Measurements from ENCODE around the gene SLC13A4.

SLC13A4 gene

DNA sequence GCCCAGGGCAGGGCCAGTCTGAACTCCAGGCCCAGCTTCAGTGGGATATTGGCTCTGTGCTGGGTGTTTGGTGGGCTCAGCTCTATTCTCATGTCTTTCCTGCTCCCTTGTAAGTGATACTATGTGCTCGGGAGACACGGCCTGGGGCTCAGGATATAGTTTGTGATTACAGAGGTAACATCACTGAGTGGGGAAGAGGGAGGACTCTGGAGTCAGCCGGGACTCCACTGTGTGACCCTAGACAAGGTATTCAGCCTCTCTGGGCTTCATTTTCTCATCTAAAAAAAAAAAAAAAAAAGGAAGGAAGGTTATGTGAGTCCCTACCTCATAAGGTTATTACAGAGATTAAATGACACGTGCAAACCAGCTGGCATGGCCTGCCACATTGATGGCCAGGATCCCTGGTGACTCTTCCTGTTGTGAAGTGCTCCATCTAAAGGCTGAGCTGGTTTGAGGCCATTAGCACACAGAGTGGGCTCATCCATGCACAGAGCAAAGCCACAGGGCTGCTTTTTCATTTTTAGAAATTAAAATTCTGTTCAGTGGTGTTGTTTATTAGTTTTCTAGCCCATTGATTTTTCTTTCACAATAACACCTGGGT, 15.7 kb downstream of the SLC13A4 start:
- H3K9me3 Mint-ChIP-seq, result no peaks in the 10 kb centered on the region
- DNase-seq (ENCODE audit: low spot score in 2 of 2) (no peak), ATAC-seq (replicated peaks; ENCODE audit: extremely low read depth, poor library complexity, severe bottlenecking) (no peak)
- H3K36me3 Mint-ChIP-seq (ENCODE audit: insufficient read depth), result no peaks in the 10 kb centered on the region
- no peak overlapping the region for H3K27ac Mint-ChIP-seq (ENCODE audit: low read depth)
- no peak overlapping the region for H3K4me3 Mint-ChIP-seq
- no peaks in the 10 kb centered on the region for H3K27me3 Mint-ChIP-seq
- no peaks in the 10 kb centered on the region for H3K4me1 Mint-ChIP-seq

GRCh38 chr7:135711139-135711469, 16.9 kb downstream of the SLC13A4 start:
- Mint-ChIP-seq H3K27ac (ENCODE audit: low read depth) (no peak overlapping the region), H3K27me3 (no peaks in the 10 kb centered on the region), H3K4me3 (no peak overlapping the region), H3K36me3 (ENCODE audit: insufficient read depth) (peaks cover 1% of the 10 kb centered on the region), H3K9me3 (no peaks in the 10 kb centered on the region), H3K4me1 (no peaks in the 10 kb centered on the region)
- ATAC-seq (replicated peaks; ENCODE audit: extremely low read depth, poor library complexity, severe bottlenecking) (no peak), DNase-seq (ENCODE audit: low spot score in 2 of 2) (no peak)

- H3K4me3 Mint-ChIP-seq, result no peak overlapping the region
These were observed 17.4 kb downstream of the SLC13A4 start for GRCh38 chr7:135710417-135711138.

DNA sequence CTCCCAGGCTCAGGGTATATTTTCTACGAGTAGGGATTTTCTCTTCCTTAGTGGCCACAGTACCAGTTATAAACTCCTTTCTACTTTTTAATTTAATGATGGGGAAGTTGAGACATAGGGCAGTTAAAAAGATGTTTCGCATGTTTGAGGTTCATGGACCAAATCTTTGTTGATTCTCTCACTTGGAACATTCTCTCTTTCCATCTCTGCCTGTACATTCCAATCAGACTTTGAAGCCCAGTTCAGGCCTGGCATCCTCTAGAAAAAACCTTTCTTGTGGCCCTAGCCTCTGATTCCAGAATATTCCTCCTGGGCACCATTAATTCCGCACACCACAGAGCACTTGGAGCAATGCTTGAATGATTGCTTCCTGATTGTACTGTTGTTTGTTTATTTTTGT, 18.5 kb downstream of the SLC13A4 start:
- peaks cover 5% of the 10 kb centered on the region for H3K4me1 Mint-ChIP-seq
- H3K27ac Mint-ChIP-seq (ENCODE audit: low read depth), result no peak overlapping the region
- H3K9me3 Mint-ChIP-seq, result no peaks in the 10 kb centered on the region
- no peak for ATAC-seq (replicated peaks; ENCODE audit: extremely low read depth, poor library complexity, severe bottlenecking)
- H3K27me3 Mint-ChIP-seq, result no peaks in the 10 kb centered on the region
- no peak for DNase-seq (ENCODE audit: low spot score in 2 of 2)
- H3K36me3 Mint-ChIP-seq (ENCODE audit: insufficient read depth), result peaks cover 1% of the 10 kb centered on the region
- H3K4me3 Mint-ChIP-seq, result no peak overlapping the region

More at GRCh38 chr7:135710417-135711138, 17.4 kb downstream of the SLC13A4 start:
- peaks cover 1% of the 10 kb centered on the region for H3K36me3 Mint-ChIP-seq (ENCODE audit: insufficient read depth)
- H3K4me1 Mint-ChIP-seq, result peaks cover 3% of the 10 kb centered on the region
- DNase-seq (ENCODE audit: low spot score in 2 of 2) (no peak), ATAC-seq (replicated peaks; ENCODE audit: extremely low read depth, poor library complexity, severe bottlenecking) (no peak)
- H3K27me3 Mint-ChIP-seq, result no peaks in the 10 kb centered on the region
- H3K9me3 Mint-ChIP-seq, result no peaks in the 10 kb centered on the region
- H3K27ac Mint-ChIP-seq (ENCODE audit: low read depth), result no peak overlapping the region

DNA sequence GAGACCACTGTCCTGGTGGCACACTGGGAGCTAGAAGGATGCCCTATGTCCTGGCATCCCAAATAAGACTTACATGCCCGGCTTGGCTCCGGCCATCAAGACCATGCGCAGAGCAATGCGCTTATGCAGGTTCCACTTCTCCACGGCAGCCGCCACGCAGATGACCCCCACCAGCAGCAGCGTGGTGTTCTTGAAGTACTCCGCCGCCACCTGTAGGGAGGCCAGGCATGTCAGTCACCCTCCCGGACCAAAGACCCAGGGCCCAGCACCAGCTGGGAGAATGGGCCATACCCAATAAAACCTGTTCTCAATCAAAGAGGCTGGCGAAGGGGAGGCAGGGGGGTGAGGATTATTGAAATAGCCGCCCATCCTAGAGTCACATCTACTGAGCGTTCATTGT, 19.9 kb downstream of the SLC13A4 start:
- no peaks in the 10 kb centered on the region for H3K9me3 Mint-ChIP-seq

DNA sequence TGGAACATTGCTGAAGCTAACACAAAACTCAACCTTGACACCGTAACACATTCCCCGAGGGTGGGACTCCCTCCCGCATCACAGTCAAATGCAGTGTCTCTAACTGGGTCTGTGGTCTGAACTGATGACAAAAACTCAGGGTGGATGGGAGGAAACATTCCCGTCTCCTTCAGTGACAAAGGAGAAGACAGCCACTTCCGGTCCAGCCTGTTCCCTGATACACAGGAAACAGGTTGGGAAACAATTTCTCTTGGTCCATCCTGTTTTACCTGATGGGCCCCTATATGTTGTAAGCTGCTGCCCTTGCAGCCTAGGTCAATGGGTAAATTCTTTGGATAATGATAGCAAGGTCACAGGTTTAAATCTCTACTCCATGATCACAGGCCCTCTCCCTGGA, 20.4 kb downstream of the SLC13A4 start:
- no peak overlapping the region for H3K27ac Mint-ChIP-seq (ENCODE audit: low read depth)
- no peak overlapping the region for H3K4me3 Mint-ChIP-seq
- peaks cover 1% of the 10 kb centered on the region for H3K36me3 Mint-ChIP-seq (ENCODE audit: insufficient read depth)
- DNase-seq (ENCODE audit: low spot score in 2 of 2) (no peak), ATAC-seq (replicated peaks; ENCODE audit: extremely low read depth, poor library complexity, severe bottlenecking) (no peak)
- H3K4me1 Mint-ChIP-seq, result peaks cover 5% of the 10 kb centered on the region
- H3K9me3 Mint-ChIP-seq, result no peaks in the 10 kb centered on the region
- no peaks in the 10 kb centered on the region for H3K27me3 Mint-ChIP-seq

More for the DNA sequence above, 19.9 kb downstream of the SLC13A4 start:
- Mint-ChIP-seq H3K4me3 (no peak overlapping the region), H3K4me1 (peaks cover 5% of the 10 kb centered on the region), H3K27me3 (no peaks in the 10 kb centered on the region), H3K27ac (ENCODE audit: low read depth) (no peak overlapping the region), H3K36me3 (ENCODE audit: insufficient read depth) (peaks cover 1% of the 10 kb centered on the region)
- DNase-seq (ENCODE audit: low spot score in 2 of 2), result no peak
- ATAC-seq (replicated peaks; ENCODE audit: extremely low read depth, poor library complexity, severe bottlenecking), result no peak

DNA sequence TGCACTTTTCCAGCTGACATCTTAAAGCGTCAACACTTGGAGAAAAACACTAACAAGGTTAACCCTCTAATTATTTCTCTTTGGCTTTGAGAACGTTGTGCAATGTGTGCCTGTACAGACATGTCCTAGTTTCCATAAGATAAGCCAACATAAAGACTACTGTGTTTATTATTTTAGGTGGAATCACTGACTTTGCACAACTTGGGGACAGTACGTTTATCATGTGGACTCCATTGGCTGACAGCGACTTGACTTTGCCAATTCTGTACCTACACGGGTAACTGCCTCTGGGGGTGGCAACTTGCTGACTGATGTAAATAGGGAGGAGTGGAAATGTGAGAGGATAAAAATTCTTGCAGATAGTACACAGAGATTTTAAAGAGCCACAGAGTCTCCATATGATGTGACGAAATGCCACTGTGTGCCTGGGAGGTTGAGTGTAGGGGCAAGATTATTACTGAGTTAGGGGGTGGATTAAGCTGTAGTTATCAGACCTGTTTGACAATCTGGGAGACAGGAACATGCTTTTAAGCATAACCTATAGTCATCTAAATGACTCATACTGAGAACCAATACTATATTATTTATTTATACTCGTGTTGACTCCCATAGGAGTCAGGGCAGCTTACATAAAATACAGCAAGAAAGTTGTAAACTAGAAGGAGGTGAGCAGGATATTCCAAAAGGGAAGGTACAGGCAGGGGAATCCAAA, 21.0 kb downstream of the SLC13A4 start:
- no peaks in the 10 kb centered on the region for H3K9me3 Mint-ChIP-seq
- no peak overlapping the region for H3K27ac Mint-ChIP-seq (ENCODE audit: low read depth)
- peaks cover 1% of the 10 kb centered on the region for H3K36me3 Mint-ChIP-seq (ENCODE audit: insufficient read depth)
- H3K4me1 Mint-ChIP-seq, result peaks cover 5% of the 10 kb centered on the region
- no peak for ATAC-seq (replicated peaks; ENCODE audit: extremely low read depth, poor library complexity, severe bottlenecking)
- no peaks in the 10 kb centered on the region for H3K27me3 Mint-ChIP-seq
- DNase-seq (ENCODE audit: low spot score in 2 of 2), result no peak
- no peak overlapping the region for H3K4me3 Mint-ChIP-seq

- H3K4me1 Mint-ChIP-seq, result peaks cover 5% of the 10 kb centered on the region
- no peaks in the 10 kb centered on the region for H3K9me3 Mint-ChIP-seq
- H3K4me3 Mint-ChIP-seq, result no peak overlapping the region
- H3K36me3 Mint-ChIP-seq (ENCODE audit: insufficient read depth), result peaks cover 1% of the 10 kb centered on the region
- no peak overlapping the region for H3K27ac Mint-ChIP-seq (ENCODE audit: low read depth)
- ATAC-seq (replicated peaks; ENCODE audit: extremely low read depth, poor library complexity, severe bottlenecking), result no peak
- no peaks in the 10 kb centered on the region for H3K27me3 Mint-ChIP-seq
- no peak for DNase-seq (ENCODE audit: low spot score in 2 of 2)
These were observed 21.8 kb downstream of the SLC13A4 start for GRCh38 chr7:135706038-135706742.

GRCh38 chr7:135704698-135705097, 23.3 kb downstream of the SLC13A4 start:
- ATAC-seq (replicated peaks; ENCODE audit: extremely low read depth, poor library complexity, severe bottlenecking) (no peak), DNase-seq (ENCODE audit: low spot score in 2 of 2) (no peak)
- no peak overlapping the region for H3K27ac Mint-ChIP-seq (ENCODE audit: low read depth)
- H3K27me3 Mint-ChIP-seq, result no peaks in the 10 kb centered on the region
- H3K9me3 Mint-ChIP-seq, result no peaks in the 10 kb centered on the region
- H3K4me3 Mint-ChIP-seq, result no peak overlapping the region
- peaks cover 5% of the 10 kb centered on the region for H3K4me1 Mint-ChIP-seq
- peaks cover 1% of the 10 kb centered on the region for H3K36me3 Mint-ChIP-seq (ENCODE audit: insufficient read depth)

- H3K4me3 Mint-ChIP-seq, result no peak overlapping the region
- H3K9me3 Mint-ChIP-seq, result no peaks in the 10 kb centered on the region
- DNase-seq (ENCODE audit: low spot score in 2 of 2) (no peak), ATAC-seq (replicated peaks; ENCODE audit: extremely low read depth, poor library complexity, severe bottlenecking) (no peak)
- H3K4me1 Mint-ChIP-seq, result peaks cover 5% of the 10 kb centered on the region
- H3K27ac Mint-ChIP-seq (ENCODE audit: low read depth), result no peak overlapping the region
- H3K27me3 Mint-ChIP-seq, result no peaks in the 10 kb centered on the region
- H3K36me3 Mint-ChIP-seq (ENCODE audit: insufficient read depth), result peaks cover 1% of the 10 kb centered on the region
These were observed 23.9 kb downstream of the SLC13A4 start for GRCh38 chr7:135704074-135704473.

DNA sequence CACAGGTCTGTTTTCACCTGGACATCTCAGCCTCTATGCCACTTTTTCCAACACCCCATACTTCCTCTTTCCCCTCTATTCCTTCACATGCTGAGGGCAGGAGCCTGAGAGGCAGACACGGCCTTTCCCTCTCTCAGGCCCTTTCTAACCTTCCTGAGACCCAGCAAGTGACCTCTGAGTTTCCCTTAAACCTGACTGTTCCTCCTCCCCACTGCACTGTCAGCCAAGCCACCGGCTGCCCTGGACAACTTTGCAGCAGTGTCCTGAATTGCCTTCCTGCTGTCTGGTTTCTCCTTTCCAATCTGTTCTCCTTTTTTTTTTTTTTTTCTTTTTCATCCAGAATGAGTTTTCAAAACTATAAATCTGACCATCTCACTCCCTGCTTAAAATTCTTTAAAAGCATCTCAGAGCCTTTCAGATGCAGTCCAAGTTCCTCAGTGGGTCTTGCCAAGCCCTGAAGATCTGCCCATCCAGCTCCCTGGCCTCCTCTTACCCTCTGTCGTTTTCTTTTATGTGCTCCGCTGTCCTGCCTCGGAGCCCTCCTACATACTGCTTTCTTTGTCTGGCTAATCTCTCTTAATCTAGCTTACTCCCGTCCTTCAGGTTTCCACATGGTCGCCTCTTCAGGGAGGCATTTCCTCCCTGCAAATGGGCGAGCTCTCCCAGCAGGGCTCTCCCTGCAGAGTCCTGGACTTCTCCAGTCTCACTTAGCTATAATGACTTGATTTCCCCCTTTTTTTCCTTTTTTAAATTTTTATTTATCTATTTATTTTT, 30.5 kb downstream of the SLC13A4 start:
- Mint-ChIP-seq H3K27ac (ENCODE audit: low read depth) (no peak overlapping the region), H3K27me3 (no peaks in the 10 kb centered on the region), H3K4me1 (no peaks in the 10 kb centered on the region)

DNA sequence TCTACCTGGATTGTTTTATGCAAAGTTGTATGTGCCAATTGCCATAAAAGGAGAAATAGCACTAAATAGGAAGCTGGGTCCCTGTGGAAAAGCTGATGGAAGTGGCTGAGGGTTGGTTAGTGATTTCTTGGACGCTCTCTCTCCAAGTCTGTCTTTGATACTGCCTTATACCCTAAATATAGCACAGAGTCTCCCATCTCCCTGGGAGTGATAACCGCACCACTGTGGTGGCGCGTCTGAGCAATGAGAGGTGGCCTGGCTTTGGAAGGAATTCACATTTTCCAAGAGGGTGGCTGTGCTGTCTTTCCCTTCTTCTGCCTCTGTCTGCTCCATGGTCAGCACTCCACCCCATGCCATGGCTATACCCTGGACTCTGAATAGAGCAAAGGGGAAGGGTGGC, 34.4 kb downstream of the SLC13A4 start:
- H3K9me3 Mint-ChIP-seq, result no peaks in the 10 kb centered on the region
- no peak for ATAC-seq (replicated peaks; ENCODE audit: extremely low read depth, poor library complexity, severe bottlenecking)
- H3K4me1 Mint-ChIP-seq, result no peaks in the 10 kb centered on the region
- H3K27ac Mint-ChIP-seq (ENCODE audit: low read depth), result no peak overlapping the region
- no peaks in the 10 kb centered on the region for H3K27me3 Mint-ChIP-seq
- no peak for DNase-seq (ENCODE audit: low spot score in 2 of 2)
- H3K36me3 Mint-ChIP-seq (ENCODE audit: insufficient read depth), result peaks cover 4% of the 10 kb centered on the region
- no peak overlapping the region for H3K4me3 Mint-ChIP-seq

More for the DNA sequence above, 30.5 kb downstream of the SLC13A4 start:
- DNase-seq (ENCODE audit: low spot score in 2 of 2) (no peak), ATAC-seq (replicated peaks; ENCODE audit: extremely low read depth, poor library complexity, severe bottlenecking) (no peak)
- H3K9me3 Mint-ChIP-seq, result no peaks in the 10 kb centered on the region
- no peak overlapping the region for H3K4me3 Mint-ChIP-seq
- H3K36me3 Mint-ChIP-seq (ENCODE audit: insufficient read depth), result peaks cover 2% of the 10 kb centered on the region
